HG02870 (cell line): ENCODE data around the gene PPP2R5C.

Experiments used
- ATAC-seq: cut with Tn5 transposase; IDR thresholded peaks from one replicate; pipeline ENCODE4 v1.9.1; 2021; ENCODE audit warnings: mild to moderate bottlenecking, moderate library complexity; ENCODE audit not compliant: unreplicated experiment

Gene PPP2R5C

DNA sequence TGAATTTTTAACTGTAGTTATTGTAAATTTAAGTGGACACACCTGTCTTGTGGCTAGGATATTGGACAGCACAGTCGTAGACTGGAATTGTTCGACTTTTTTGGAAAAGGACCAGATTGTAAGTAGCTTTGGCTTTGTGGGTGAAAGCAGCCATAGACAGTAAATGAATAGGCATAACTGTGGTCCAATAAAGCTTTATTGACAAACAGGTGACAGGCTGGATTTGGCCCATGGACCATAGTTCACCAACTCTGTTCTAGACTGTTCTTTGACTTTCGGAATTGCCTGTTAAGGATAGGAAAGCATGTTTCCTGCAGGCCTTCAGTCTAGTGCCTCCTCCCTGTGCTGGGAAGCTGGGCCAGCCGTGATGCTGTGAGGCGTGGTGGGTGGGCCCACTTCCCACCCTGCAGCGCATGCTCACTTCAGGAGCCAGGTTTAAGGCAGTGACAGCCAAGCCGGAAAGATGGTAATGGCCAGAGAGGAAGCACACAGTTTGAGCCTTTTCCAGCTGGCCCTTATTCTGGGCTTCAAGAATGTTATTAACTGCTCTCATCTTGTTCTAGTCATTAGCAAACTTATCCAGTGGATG is 51.8 kb downstream of the PPP2R5C start:
- no peak for ATAC-seq

DNA sequence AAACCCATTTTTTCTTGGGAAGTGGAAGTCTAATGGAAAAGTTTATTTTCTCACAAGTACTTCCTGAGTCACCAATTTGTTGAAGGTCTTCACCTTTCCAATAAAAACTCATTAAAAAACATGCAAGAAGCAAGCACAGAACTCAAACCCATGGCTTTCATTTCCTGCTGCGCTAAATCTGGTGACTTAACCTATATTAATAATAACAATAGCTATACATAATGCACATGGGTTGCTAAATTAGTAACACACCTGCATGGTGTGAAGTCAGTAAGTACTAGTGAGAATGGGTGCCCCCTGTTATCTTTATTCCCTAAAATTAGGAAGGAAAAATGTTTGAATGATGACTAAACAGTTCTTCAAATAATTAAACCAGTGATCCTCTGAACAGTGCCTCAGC is 52.3 kb downstream of the PPP2R5C start:
- ATAC-seq = no peak

DNA sequence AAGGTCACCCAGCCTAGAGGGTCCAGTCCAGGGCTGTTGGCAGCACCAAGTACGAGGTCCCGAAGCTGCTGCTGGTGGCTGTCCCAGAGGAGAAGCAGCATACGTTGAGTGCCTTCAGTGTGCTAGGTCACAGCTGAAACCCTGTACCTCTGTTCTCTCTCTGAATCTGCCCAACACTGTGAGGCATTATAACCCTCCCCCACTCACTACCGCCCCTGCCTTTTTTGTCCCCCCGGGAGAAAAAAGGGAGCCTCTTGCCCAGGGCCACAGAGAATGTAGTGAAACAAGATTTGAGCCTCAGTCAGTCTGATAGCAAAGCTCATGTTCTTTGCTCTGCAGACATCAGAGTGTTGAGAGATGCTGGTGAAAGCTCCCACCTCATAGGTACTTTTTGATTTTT is 53.4 kb downstream of the PPP2R5C start:
- no peak for ATAC-seq

DNA sequence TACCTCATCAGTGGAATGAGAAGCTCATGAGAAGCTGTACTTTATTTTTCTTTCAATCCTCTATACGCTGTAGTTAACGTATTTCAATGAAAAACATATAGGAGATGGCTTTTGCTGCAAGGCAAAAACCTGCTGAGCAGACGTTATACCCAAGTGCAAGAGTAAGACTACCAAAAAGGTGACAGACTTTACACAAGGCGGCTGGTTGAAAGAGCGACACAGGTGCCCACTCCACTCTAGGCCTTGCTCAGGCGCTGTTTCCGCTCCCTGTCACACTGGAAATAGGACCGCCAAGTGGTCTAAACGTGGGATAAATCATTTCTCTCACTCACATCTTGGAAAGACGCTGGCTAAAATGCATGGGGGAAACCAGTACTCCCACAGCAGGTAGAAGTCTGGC is 54.5 kb downstream of the PPP2R5C start:
- no peak for ATAC-seq

DNA sequence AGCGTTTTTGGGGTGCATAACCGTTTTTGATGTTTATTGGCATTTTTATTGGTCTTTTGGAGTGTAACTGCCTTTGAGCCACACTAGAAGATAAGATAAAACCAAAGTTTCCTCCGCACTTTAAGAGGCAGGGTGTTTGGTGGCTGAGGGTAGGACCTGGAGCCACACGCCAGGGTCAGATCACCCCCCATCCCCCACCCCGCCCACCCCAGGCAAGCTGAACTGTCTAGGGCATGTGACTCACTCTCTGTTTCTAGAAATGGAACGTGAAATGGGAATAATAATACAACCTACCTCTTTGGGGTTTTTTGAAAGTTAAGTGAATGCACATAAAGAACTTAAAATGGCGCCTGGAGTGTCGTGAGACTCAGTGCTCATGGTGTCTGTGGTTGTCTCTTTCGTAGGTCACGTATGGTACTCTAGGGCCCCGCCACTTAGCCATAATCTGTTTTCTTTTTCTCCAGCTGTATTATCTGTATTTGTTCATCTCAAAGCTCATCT is 56.0 kb downstream of the PPP2R5C start:
- no peak for ATAC-seq

DNA sequence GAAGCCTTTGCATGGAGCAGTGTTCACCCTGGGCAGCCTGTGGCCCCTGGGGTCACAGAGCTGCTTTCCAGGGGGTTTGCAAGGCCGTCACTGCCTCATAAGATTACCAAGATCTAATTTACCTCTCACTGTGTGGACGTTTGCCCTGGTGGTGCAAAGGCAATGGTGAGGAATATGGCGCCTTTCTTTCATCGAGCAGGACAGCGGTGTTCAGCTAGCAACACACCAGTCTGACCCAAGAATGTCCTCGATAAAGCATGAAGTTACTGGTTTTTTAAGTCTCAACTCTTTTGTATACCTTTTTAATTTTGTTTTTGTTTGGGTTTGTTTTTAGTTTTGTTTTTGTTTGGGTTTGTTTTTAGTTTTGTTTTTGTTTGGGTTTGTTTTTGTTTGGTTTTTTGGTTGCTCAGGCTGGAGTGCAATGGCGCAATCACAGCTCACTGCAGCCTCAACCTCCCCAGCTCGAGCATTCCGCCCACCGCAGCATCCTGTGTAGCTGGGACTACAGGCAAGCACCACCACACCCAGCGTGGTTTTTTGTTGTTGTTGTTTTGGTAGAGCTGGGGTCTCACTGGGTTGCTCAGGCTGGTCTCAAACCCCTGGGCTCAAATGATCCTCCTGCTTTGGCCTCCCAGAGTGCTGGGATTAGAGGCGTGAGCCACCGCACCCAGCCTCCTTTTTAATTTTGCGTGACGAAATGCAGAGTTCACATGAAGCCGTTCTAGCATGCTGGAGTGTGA is 57.9 kb downstream of the PPP2R5C start:
- ATAC-seq = no peak

DNA sequence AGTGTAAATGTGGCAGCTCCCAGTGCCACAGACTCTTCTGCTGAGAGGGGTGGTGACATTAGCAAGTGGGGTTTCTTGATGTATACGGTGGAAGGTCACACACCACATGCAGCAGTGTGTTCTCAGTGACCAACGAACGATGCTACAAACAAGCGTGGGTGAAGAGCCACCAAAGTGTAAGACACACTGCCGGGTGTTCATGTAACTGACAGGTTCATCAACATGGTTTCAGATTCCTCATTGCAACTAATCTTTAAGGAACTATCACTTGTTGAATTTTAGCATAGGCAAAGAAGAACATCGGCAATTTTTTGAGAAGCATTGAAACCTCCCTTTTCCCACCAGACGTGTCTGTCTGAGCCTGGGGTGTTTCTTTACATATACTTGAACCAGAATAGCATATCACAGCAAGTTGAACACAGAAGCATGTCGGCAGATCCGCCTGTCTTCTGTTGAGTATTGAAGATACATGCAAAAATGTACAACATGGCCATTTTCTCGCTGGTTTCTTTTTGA is 58.8 kb downstream of the PPP2R5C start:
- no peak for ATAC-seq

DNA sequence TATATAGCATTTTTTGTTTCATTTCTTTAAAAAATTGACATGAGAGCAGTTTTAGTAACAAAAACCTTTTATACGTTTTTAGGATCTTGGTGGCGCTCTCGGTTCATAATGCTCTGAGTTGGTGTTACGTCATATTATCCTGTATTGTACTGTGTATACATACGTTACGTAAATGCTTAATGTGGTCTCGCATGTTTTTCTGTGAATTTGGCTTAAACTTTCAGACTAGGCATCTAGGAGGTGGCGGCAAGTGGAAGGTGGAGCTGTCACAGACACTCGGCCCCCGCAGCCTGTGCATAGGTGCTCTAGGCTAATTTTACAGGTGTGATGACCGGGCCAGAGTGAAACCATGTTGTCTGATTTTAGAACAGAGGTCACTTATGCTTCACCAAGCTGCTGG is 60.0 kb downstream of the PPP2R5C start:
- ATAC-seq = no peak

DNA sequence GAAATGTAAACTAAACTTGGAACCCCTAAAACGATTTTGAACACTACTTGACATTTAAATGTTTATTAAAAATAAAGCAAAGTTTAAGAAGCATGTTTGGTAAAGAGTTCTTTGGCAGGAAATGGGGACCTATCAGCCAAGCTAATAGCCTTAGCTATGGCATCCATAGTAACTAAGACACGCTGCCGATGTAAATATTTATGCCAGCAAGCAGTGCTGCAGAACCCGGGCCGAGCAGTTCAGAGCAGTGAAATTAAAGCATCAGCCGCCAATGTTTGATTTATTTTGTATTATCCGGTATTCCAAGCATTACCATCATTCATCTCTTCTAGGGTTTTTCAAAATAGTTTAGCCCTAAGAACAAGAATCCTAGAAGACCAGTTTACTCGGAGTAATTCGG is 61.6 kb downstream of the PPP2R5C start:
- no peak for ATAC-seq

DNA sequence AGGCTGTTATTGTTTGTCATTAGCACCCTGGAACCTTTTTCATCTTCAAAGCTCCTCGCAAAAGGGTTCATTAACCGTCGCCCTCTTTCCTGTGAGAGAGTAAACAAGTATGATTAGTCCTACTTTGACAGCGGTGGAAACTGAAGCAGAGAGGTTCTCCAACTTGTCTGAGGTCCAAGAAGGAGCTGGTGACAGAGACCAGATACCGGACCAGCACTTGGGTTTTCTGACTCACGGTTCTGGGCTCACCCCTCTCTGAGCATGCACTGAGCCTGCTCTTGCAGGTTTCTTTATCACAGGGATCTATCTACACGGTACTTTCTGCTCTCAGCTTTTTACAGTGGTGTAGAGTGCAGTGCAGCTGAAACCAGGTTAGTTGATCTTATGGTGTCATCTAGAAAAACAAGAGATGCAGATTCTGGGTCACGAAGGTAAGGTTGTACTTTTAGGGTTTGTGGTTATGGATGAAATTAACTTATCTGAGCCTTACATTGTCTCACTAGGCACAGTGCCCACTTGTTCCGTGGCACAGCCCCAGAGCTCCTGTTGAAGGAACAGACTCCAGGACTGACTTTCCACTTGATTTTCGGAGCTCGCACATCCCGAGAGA is 62.1 kb downstream of the PPP2R5C start:
- ATAC-seq = peak; percentile 64

DNA sequence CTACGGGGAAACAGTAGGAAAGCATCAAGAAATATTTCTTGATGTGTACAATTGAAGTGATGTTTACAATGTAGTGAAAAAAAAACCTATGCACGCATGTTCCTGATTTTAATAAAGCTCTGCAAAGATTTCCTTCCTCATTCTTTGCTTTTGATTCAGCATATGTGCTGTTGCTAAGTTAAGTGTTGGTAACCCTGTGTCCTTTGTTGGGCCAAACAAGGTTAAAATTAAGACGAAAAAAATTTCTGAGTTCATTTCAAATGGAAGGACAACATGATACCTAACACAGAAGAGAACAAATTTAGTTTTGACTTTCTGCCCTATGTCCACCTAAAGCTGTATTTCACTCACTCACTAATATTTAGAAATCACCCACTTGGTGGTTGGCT is 62.8 kb downstream of the PPP2R5C start:
- no peak for ATAC-seq

DNA sequence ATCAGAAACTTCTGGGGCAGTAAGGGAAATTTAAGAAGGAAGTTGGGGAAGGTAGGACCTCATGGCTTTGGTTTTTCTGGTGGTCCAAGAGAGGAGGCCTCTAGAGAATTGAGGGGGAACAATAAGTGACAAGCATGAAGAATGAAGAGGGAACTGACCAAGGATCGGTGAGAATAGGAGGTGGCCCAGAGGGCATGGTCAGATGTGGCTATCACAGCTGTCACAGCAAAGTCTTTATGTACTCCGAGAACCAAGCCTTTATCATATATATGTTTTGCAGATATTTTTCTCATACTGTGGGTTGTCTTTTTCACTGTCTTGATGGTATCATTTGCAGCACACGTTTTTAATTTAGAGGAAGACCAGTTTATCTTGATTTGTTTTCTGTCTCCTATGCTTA is 64.3 kb downstream of the PPP2R5C start:
- no peak for ATAC-seq

DNA sequence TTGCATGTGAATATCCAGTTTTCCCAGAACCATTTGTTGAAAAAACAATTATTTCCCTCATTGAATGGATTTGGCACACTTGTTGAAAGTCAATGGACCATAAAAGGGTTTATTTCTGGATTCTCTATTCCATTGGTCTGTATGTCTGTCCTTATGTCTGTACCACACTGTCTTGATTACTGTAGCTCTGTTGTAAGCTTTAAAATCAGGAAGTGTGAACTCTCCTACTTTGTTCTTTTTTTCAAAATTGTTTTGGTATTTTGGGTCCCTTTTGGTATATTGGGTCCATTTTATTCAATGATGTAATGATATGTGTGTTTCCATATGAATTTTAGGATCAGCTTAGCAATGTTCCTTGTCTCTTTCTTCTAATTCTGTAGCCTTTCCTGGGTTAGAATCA is 64.8 kb downstream of the PPP2R5C start:
- no peak for ATAC-seq

DNA sequence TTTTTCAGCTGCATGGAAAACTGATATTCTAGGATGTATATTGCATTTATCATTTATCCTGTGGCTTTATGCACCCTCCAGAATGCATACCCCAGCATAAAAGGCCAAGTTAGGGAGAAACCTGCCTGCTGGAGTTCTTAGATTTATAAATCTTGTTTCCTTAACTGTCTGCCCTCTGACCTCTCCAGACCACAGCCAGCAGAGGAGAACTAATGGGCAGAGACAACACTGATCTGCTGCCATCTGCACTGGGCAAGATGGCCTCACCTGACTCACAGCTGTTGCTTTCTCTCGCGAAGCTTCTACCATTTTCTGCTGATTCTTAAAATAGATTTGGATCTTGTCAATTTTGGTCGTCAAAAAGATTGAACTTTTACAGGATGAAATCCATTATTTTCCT is 65.8 kb downstream of the PPP2R5C start:
- no peak for ATAC-seq

DNA sequence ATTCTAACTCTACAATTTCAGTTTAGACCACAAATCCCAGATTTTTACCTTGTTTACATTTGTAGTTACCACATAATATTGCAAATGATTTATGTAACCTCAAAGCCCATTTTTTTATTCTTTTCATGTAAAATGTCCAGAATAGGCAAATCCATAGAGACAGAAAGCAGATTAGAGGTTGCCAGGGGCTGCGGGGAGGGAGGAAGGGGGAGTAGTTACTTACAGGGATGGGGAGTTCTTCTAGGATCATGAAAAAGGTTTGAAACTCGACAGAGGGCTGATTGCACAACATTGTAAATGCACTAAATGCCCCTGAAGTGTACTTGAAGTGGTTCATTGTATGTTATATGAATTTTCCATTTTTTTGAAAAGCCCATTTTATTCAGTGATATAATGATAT is 66.5 kb downstream of the PPP2R5C start:
- ATAC-seq = no peak

DNA sequence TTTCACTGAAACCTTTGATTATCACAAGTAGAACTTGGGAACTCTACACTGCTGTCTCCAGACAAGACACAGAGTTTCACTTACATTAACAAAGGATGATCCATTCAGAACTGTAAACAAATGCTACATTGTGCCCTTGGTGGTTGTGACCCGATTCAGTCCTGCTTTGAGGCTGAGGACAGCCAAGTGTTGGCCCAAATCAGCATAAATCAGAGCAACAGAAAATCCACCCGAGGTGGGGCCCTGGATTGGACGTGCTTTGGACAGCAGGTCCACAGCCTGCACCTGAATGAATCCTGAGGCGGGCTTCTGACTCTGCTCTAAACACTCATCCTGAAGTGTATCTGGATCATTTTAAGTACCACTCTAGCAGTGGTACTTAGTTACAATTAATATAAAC is 68.8 kb downstream of the PPP2R5C start:
- no peak for ATAC-seq

DNA sequence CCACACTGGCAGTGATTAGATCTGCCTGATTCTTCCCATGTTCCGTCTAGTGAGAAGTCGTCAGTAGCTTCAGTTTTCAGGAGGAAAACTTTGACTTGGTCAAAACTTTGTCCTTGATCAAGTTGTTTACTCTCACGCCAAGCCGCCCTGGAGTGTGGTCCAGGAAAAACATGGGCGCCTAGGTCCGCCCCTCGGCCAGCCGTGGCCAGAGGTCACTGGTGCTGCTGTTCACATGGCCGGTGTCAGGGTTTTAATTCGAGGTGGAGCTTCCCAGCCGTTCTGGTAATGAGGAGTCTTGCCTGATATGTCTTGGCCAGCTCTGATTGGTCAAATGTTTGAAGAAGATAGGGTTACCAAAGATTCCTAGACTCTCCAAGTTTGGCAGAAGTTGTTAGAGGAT is 71.5 kb downstream of the PPP2R5C start:
- no peak for ATAC-seq

DNA sequence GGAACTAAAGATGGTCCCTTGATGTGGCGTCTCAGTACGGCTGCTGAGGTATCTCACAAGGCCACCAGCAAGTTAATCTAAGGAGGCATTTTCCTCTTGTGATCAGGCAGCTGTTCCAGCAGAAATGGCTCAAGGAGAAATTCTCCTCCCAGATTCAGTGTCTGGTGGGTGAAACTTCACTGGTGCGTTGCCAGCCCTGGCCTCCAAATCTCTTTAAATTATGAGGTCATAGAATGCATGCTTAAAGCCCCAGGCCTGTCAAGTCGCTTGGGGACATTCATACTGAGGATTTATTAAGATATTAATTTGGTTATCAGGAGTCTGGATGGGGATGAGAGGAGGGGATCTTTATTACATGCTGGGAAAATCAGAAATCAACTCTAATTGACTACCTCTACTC is 72.9 kb downstream of the PPP2R5C start:
- no peak for ATAC-seq

DNA sequence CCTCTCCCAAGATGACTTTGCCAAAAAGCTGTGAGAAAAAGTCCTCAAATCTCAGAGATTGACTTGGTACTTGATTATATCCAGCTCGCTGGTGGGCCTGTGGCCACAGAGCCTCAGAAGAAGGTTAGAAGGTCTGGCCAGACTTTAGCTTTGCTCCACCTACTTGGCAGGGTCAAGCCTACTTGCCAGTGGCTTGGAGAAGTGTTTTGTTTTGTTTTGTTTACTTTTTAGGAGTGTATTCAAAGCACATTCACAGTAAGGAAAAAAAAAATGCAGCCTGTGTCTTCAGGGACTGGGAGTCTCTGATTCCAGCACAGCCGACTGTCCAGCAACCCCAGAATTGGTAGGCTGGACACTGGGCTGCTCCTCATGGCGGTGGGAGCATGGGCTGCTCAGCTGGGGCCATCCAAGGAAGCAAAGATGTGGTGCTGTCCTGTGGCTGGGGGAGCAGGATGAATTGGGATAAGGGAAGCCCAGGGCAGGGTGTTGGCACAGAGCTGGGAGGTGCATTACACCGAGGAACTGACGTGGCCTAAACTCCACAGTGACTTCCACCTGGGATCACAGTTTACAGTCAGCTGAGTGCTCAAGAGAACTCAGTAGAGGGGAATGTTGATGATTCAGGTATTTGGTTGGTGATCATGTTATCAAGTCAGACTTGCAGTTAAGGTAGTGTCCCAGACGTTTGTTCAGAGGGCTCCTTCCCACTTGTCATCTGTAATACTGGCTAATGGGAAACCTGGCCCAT is 73.5 kb downstream of the PPP2R5C start:
- no peak for ATAC-seq

DNA sequence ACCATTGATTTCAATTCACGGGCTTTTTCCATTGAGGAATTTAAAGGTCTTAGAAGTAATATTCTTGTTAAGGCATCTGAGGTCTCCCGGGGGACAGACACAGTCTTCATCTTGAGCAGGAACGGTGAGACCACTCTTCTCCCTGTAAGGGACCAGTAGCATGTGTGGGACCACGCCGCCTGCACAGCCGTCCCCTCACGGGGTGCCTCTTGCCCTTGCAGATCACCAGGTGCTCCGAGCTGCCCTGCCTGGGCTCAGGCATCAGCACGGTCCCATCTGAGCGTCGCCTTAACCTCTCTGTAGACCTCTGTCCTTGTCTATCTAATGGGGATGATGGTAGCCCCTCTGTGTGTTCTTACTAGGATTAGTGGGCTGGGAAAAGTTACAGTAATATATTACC is 74.1 kb downstream of the PPP2R5C start:
- ATAC-seq = no peak

DNA sequence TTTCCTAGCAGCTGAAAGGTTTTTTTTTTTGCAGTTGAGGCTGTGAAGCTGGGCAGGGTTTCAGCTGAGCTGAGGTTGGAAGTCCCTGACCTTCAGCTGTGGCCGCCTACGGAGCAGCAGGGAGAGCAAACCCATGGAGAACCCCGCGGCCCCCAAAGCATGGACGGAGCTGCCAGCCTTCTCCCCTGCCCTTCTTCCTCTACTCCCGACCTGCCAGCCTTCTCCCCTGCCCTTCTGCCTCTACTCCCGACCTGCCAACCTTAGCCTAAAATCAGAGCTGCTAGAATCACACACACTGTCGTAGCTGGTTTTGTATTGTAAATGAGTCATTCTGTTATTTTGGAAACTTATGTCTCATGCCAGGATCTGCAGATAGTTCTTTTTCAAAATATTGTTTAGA is 74.6 kb downstream of the PPP2R5C start:
- ATAC-seq = no peak
